ENCODE measurements around the gene OR9Q1.
"Not testable (repeated sequence)": the region's sequence is repeated elsewhere in the genome, so short reads cannot be mapped to it uniquely, and the experiment has no call there.

OR9Q1 gene, protein sequence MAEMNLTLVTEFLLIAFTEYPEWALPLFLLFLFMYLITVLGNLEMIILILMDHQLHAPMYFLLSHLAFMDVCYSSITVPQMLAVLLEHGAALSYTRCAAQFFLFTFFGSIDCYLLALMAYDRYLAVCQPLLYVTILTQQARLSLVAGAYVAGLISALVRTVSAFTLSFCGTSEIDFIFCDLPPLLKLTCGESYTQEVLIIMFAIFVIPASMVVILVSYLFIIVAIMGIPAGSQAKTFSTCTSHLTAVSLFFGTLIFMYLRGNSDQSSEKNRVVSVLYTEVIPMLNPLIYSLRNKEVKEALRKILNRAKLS

DNA sequence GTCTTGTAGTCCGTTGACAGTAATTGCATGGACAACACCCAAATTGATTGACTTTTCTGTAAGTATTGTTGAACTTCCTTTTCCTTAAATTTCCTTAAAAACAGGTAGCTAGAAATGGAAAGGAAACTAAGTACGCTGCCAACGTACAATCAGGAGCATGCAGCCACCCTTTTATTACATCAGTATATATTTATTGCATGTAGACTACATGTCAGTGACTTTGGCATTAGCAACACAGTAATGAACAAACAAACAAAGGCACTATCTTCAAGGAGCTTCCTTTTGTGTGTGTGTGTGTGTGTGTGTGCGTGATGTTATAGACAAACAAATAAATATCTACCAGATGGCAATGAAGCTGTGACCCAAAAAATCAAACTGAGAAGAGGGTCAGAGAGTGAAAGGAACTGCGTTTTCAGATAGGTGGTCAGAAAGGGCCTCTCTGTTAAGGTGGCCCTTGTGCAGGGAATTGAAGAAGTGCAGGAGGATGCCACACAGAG lies at the start of gene OR9Q1:
TSS of gene OR9Q1 (plus strand) at position 447 of the 497 bp plus-strand sequence. CDS start 155,564 bp downstream, outside the sequence.
- no peak for DNase-seq

DNA sequence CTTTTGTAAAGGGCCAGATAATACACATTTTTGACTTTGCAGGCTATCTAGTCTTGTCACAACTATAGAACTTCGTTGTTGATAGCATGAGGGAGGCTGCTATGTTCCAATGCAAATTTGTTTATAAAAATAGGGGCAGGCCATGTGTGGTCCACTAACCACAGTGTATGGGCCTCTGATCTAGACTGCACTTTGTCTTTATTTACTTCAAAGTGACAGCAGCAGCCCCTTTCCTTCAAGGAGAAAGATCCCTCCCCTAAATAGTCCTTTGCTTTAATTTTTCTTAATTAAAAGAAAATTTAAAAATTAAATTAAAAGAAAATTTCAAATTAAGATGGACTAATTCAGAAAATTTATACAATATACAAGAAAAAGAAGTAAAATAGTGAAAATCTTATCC lies 49.5 kb upstream of the OR9Q1 start:
- no peak for DNase-seq

DNA sequence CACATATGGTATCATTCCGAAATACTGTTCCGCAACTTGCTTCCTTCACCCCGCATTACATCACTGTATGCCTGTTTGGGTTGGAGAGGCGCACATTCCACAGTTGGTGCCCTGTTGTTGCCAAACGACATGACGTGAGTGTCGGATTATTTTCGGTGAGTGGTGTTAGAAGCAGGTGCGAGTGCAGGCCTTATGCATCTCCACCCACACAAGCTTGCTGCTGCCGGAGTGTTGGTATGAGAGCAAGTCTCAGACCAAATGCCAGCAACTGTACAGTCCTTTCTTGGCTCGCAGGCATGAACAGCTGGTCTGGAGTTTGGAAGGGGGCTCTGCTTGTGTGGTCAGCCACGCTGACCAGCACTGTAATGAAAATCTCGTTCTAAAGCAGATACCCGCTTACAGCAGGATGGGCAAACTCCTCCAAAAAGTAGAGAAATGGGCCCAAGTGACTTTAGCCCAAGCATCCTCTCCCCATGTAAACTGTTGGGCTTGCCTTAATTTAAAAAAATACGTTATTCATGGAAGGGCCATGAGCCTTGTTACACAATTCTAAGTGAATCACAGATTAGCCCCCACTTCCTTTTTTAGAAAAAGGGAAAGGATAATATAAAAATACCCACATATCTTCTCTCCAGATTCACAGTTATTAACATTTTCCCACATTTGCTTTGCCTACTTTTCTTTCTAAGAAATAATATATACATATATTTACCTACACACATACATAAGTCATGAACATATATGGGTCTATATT lies 48.7 kb upstream of the OR9Q1 start:
- no peak for DNase-seq

DNA sequence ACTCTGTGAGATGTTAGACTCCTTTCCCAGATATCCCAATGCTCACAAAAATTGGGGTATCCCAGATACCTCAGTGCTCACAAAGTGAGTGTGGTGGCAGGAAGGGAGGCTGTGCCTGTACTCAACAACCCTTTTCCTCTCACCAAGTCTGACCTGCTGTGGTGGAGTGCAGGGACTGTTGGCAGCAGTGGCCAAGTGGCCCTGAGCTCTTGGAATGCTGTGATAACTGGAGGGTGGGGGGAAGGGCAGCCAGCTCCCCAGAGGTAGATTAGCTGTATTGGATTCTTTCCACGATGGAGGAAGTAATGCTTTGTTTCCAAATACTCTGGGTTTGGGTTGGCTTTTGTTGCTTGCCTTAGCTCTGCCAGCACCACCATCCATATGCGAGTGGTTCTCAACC lies 46.0 kb upstream of the OR9Q1 start:
- DNase-seq = no peak

- DNase-seq = no peak
Observed at GRCh38 chr11:57978686-57979531, 44.8 kb upstream of the OR9Q1 start.

DNA sequence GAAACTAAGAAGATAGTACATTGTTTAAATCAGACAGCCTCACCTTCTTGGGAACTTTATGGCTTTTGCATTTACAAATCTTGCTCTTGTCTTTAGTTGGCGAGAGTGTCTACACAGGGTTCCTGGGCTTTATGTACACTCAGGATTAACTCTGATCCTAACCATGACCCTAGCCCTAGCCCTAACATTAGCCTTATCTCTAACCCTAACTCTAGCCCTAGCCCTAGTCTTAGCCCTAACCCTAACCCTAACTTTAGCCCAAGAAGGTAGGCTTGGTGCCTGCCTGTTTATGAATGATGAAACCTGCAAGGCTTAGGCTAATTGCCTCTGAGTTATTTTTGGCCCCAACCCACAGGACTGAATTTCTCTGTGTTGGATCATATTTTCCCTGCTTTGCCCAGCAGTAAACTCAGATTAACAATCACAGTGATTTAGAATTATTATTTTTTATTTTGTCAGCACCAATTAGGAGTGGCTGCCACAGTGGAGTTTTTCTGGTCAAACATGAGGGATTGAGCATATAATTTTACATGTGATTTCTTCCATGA lies 44.1 kb upstream of the OR9Q1 start:
- DNase-seq = no peak

GRCh38 chr11:57980201-57980600 lies 43.5 kb upstream of the OR9Q1 start:
- no peak for DNase-seq

GRCh38 chr11:57981536-57981935 lies 42.1 kb upstream of the OR9Q1 start:
- DNase-seq = no peak

DNA sequence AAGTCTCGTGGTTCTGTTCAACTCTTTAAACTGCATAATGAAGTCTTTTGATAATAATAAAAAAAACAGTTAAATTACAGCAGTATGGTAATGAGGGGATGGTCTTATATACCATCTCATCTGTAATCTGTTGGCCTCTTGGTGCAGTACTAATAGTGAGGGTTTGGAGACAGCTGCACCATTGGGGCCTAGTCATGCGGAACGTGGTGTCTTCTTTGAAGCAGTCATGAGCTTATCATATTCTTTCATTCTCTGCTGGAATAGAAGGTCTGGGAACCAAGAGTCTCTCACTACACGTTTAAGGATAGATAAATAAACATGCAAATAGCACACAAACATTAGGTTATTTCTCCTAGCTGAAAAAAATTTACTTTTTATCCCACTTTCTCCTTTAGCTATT lies 40.9 kb upstream of the OR9Q1 start:
- DNase-seq = no peak

- DNase-seq = no peak
Observed at GRCh38 chr11:57983191-57983590, 40.5 kb upstream of the OR9Q1 start.

DNA sequence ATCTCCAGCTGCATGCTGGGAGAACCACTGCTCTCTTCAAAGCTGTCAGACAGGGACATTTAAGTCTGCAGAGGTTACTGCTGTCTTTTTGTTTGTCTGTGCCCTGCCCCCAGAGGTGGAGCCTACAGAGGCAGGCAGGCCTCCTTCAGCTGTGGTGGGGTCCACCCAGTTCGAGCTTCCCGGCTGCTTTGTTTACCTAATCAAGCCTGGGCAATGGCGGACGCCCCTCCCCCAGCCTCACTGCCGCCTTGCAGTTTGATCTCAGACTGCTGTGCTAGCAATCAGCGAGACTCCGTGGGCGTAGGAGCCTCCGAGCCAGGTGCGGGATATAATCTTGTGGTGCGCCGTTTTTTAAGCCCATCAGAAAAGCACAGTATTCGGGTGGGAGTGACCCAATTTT lies 24.2 kb upstream of the OR9Q1 start:
- DNase-seq = not testable (repeated sequence)

GRCh38 chr11:58000021-58000420 lies 23.7 kb upstream of the OR9Q1 start:
- not testable (repeated sequence) for DNase-seq

- no peak for DNase-seq
Observed at GRCh38 chr11:58000699-58001098, 23.0 kb upstream of the OR9Q1 start.

DNA sequence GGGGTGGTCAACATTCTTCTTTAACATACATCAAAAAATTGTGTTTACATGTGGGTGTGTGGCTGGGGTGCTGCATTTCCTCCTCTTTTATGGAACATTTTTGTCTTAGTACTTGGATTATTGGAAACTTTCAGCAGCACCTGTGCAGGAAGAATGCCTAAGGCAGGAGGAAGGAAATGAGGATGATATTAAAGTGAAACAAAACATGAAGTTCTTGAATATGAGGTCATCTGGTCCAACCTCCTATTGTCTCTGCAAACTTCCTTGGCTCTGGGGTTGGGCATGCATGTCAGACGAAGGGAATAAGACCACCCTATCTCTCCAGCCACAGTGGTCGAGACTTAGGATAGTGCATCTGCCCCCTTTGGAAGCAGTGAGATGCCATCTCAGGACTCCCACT lies 20.6 kb upstream of the OR9Q1 start:
- no peak for DNase-seq

- no peak for DNase-seq
Observed at GRCh38 chr11:58003591-58003990, 20.1 kb upstream of the OR9Q1 start.

DNA sequence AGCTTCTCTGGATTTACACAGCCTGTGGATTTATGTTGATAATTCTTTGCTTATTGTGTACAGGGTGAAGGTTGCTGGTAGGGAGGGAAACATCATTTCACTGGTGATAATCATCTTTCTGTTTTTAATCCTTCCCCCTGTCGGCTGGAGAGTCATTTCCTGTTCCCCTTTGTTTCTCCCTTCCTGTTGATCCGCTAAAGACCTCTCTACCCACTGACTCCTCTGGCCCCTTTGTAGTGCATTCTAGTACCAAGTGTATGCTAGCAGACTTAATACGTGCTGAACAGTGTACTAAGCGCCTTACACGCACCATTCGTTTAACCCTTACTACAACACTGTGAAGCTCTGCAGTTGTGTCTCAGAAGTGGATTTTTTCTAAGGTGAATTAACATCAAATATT lies 19.0 kb upstream of the OR9Q1 start:
- DNase-seq = no peak

- no peak for DNase-seq
Observed at GRCh38 chr11:58006940-58007339, 16.7 kb upstream of the OR9Q1 start.

DNA sequence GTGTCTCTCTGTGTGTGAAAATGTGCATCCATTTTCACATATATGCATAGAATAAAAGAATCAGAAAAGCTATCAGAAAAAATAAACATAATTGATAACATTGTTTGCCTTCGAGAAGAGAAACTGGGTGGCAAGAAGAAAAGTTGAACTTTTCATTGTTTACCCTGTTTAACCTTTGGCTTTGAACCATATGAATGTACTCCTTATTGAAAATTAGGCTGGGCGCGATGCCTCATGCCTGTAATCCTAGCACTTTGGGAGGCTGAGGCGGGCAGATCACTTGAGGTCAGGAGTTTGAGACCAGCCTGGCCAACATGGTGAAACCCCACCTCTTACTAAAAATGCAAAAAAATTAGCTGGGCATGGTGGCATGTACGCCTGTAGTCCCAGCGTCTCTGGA lies 11.9 kb upstream of the OR9Q1 start:
- no peak for DNase-seq

GRCh38 chr11:58024601-58025091 lies 965 bp downstream of the OR9Q1 start:
- DNase-seq = no peak

- no peak for DNase-seq
Observed at GRCh38 chr11:58027341-58027740, 3.7 kb downstream of the OR9Q1 start.

DNA sequence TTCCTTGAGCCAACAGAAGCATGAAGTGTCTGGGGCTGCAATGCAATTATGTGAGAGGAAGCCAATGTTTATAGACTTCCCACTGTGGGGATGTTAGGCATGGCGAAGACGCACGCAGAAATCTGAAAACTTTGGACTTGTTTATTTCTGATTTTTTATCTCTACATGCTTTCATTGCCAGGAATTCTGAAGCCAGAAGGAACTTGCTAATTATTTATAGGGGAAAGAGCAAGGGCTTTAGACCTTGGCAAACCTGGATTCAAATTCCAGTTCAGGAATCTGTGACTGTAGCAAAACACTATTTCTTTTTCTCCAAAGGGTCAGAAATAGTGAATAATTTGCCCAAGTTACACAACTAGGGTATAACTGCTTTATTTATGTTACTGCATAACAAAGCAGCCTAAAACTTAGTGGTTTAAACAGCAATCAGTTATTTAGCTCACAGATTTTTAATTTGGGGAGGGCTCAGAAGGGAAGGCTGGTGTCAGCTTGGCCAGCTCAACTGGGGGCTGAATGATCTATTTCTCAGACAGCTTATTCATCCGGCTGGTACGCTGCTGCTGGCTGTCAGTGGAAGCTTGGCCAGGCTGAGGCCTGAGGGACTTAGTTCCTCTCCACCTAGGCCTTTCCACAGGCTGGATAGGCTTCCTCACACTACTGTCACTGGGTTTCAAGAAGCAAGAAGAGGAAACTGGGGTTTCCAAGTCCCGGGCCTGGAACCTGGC lies 5.2 kb downstream of the OR9Q1 start:
- no peak for DNase-seq

GRCh38 chr11:58030653-58031052 lies 7.0 kb downstream of the OR9Q1 start, which contains the start of gene OR6Q1:
TSS of gene OR6Q1 (plus strand) at chr11:58030953. CDS start at chr11:58030953, 0 bp downstream.
- no peak for DNase-seq
